Right atrium auricular region (tissue), 2 donors: Measurements from ENCODE around the gene NPTXR. TPM values are rescaled to one million over a fixed set of nuclear protein-coding genes. Genes with fewer than 3 reads are reported as not detected.
"Not testable (repeated sequence)": the region's sequence is repeated elsewhere in the genome, so short reads cannot be mapped to it uniquely, and the experiment has no call there.

Source experiments
- DNase-seq: peaks from one replicate; pipeline ENCODE4 v3.0.0-alpha.2; 2019; ENCODE audit warnings: low spot score
- H3K27ac ChIP-seq, 2 donors: fragments of 200-600 bp; sonication (generic); 1 replicate in 1 of 2; 2 replicates in 1 of 2; pipeline ENCODE4 v1.5.1; 2016 to 2019
- H3K27me3 ChIP-seq, 2 donors: fragments of 200-600 bp; sonication (generic); one replicate each; pipeline versions ENCODE4 v1.5.1 to v1.6.0; 2017 to 2019
- H3K36me3 ChIP-seq: fragments of 200-600 bp; sonication (generic); one replicate; pipeline ENCODE4 v1.5.1; 2016
- H3K4me1 ChIP-seq, 2 donors: fragments of 200-600 bp; sonication (generic); one replicate each; pipeline versions ENCODE4 v1.5.1 to v1.6.0; 2017 to 2019
- H3K4me3 ChIP-seq, 2 donors: fragments of 200-600 bp; sonication (generic); 1 replicate in 1 of 2; 2 replicates in 1 of 2; pipeline ENCODE4 v1.5.1; 2017 to 2019; ENCODE audit warnings: mild to moderate bottlenecking in 1 of 2, moderate library complexity in 1 of 2
- H3K9me3 ChIP-seq, 2 donors: fragments of 200-600 bp; sonication (generic); one replicate each; pipeline ENCODE4 v1.5.1; 2019
- CTCF ChIP-seq, 2 donors: fragments of 200-600 bp; sonication (generic); IDR thresholded peaks; one replicate each; pipeline ENCODE4 v1.5.1; 2019; ENCODE audit warnings: antibody characterized with exemption in 2 of 2
- total RNA-seq, 2 donors: library from RNA; depleted of rRNA; stranded (reverse); fragments of >200 nt; gene quantifications; one replicate each; pipeline ENCODE4 v1.1.0, GENCODE V29; 2016

The NPTXR gene
- total RNA-seq, 2 donors from 2014 or later = 18.0 to 24.6 TPM

GRCh38 chr22:38860283-38861169 is 16.7 kb upstream of the NPTXR start:
- H3K9me3 ChIP-seq = no peaks in the 10 kb centered on the region
- H3K27ac ChIP-seq = no peak overlapping the region
- H3K4me1 ChIP-seq = peaks cover 0 to 37% of the 10 kb centered on the region in 2 donors
- H3K4me3 ChIP-seq = no peak overlapping the region
- no peak for TF ChIP-seq CTCF (IDR thresholded peaks at IDR 0.05)
- H3K36me3 ChIP-seq = peaks cover 2% of the 10 kb centered on the region
- H3K27me3 ChIP-seq = no peaks in the 10 kb centered on the region
- DNase-seq = no peak

- TF ChIP-seq CTCF (IDR thresholded peaks at IDR 0.05) = no peak
- DNase-seq = no peak
- peaks cover 0 to 30% of the 10 kb centered on the region in 2 donors for H3K4me1 ChIP-seq
- no peaks in the 10 kb centered on the region for H3K36me3 ChIP-seq
- H3K27ac ChIP-seq = no peak overlapping the region
- no peaks in the 10 kb centered on the region for H3K9me3 ChIP-seq
- no peak overlapping the region for H3K4me3 ChIP-seq
- H3K27me3 ChIP-seq = no peaks in the 10 kb centered on the region
Measured at GRCh38 chr22:38859581-38860282, 15.9 kb upstream of the NPTXR start.

- DNase-seq = no peak
- peaks cover 0 to 17% of the 10 kb centered on the region in 2 donors for H3K4me1 ChIP-seq
- no peak for TF ChIP-seq CTCF (IDR thresholded peaks at IDR 0.05)
- no peaks in the 10 kb centered on the region for H3K9me3 ChIP-seq
- no peaks in the 10 kb centered on the region for H3K36me3 ChIP-seq
- no peaks in the 10 kb centered on the region for H3K27me3 ChIP-seq
- H3K27ac ChIP-seq = no peak overlapping the region
- no peak overlapping the region for H3K4me3 ChIP-seq
Measured at GRCh38 chr22:38858492-38858891, 14.7 kb upstream of the NPTXR start.

GRCh38 chr22:38854476-38854875 is 10.6 kb upstream of the NPTXR start:
- not testable (repeated sequence) for DNase-seq, H3K9me3 ChIP-seq, H3K4me1 ChIP-seq, H3K4me3 ChIP-seq, H3K27me3 ChIP-seq, H3K36me3 ChIP-seq, H3K27ac ChIP-seq

GRCh38 chr22:38853883-38854282 is 10.1 kb upstream of the NPTXR start:
- DNase-seq = not testable (repeated sequence)

GRCh38 chr22:38853196-38853651 is 9.4 kb upstream of the NPTXR start:
- Histone ChIP-seq H3K27ac (no peak overlapping the region), H3K36me3 (no peaks in the 10 kb centered on the region), H3K4me1 (no peaks in the 10 kb centered on the region), H3K9me3 (no peaks in the 10 kb centered on the region), H3K27me3 (no peaks in the 10 kb centered on the region), H3K4me3 (no peak overlapping the region)
- DNase-seq = no peak
- TF ChIP-seq CTCF (IDR thresholded peaks at IDR 0.05) = no peak

More at GRCh38 chr22:38853883-38854282, 10.1 kb upstream of the NPTXR start:
- not testable (repeated sequence) for H3K9me3 ChIP-seq, H3K27ac ChIP-seq, H3K4me1 ChIP-seq, H3K27me3 ChIP-seq, H3K4me3 ChIP-seq, H3K36me3 ChIP-seq
